ENCODE measurements around the gene HIGD1A. TPM values are rescaled to one million over a fixed set of nuclear protein-coding genes. Genes with fewer than 3 reads are reported as not detected.

HIGD1A gene
- polyA plus RNA-seq, 1 of the 3 experiments (the other 2 are of a cell fraction) = 72.1 TPM

DNA sequence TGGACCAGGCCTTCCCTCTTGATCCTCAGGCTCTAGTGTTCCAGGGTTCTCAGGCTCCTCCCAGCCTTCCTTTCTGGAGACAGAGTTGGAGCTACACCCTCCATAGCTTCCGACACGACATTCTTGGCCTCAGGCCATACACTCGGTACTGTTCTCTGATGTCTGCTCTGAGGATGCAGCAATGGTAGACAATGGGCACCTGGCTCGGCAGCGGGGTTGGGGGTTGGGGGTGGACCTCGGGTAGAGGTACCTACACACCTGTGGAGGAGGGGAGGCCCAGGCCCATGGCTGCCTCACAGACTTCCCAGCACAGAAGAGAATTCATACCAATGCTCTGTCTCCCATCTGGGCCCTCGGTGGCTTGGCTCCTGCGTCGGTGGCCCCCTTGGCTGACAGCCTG lies 52.7 kb downstream of the HIGD1A start:
- H3F3A ChIP-seq (replicated peaks; ENCODE audit: insufficient read depth) = no peaks in the 10 kb centered on the region
- no peak for DNase-seq
- H3K9me2 ChIP-seq = no peaks in the 10 kb centered on the region
- no peaks in the 10 kb centered on the region for H3K79me2 ChIP-seq (ENCODE audit: insufficient read depth)
- no peaks in the 10 kb centered on the region for H3K4me1 ChIP-seq (ENCODE audit: control insufficient read depth in 1 of 2, insufficient read depth in 2 of 2, low read depth in 1 of 2, low read length in 1 of 2)
- no peak overlapping the region for H3K4me2 ChIP-seq
- no peaks in the 10 kb centered on the region for H4K20me1 ChIP-seq (ENCODE audit: insufficient read depth)
- ChIA-PET CTCF (interaction anchor here (0.9 to 10.3 kb wide), 6 partner anchors 8 to 138 kb away, joined by 3 to 92 read pairs (median 4); no protein-coding TSS in a partner anchor), POLR2A (no interaction called here)
- no peak overlapping the region for H3K27ac ChIP-seq (ENCODE audit: low read depth in 2 of 2, low read length in 1 of 2)
- H3K4me3 ChIP-seq (ENCODE audit: low read depth in 2 of 2, low read length in 1 of 2) = no peak overlapping the region
- no peak overlapping the region for H3K9ac ChIP-seq
- TF ChIP-seq POLR2AphosphoS5 (IDR thresholded peaks at IDR 0.05; ENCODE audit: low read depth, low read length) (no peak), TEAD4 (IDR thresholded peaks at IDR 0.05; ENCODE audit: borderline replicate concordance, insufficient read depth) (no peak), RFX5 (IDR thresholded peaks at IDR 0.05; ENCODE audit: low read length) (no peak), GATA2 (CRISPR knock-in tag; IDR thresholded peaks at IDR 0.05) (no peak), TAF1 (IDR thresholded peaks at IDR 0.05; ENCODE audit: borderline replicate concordance, low read depth, low read length) (no peak), NRF1 (IDR thresholded peaks at IDR 0.05; ENCODE audit: low read depth, low read length) (no peak), SMC3 (IDR thresholded peaks at IDR 0.05; ENCODE audit: low read depth, low read length) (no peak), TCF12 (IDR thresholded peaks at IDR 0.05) (no peak), YY1 (IDR thresholded peaks at IDR 0.05; ENCODE audit: low read depth) (no peak), EP300 (IDR thresholded peaks at IDR 0.05; ENCODE audit: borderline replicate concordance in 1 of 2, low read depth in 1 of 2, low read length in 1 of 2) (no peak), JUND (IDR thresholded peaks at IDR 0.05) (no peak), RXRA (IDR thresholded peaks at IDR 0.05; ENCODE audit: borderline replicate concordance, low read depth) (no peak)
- TF ChIP-seq, protein P1, sequence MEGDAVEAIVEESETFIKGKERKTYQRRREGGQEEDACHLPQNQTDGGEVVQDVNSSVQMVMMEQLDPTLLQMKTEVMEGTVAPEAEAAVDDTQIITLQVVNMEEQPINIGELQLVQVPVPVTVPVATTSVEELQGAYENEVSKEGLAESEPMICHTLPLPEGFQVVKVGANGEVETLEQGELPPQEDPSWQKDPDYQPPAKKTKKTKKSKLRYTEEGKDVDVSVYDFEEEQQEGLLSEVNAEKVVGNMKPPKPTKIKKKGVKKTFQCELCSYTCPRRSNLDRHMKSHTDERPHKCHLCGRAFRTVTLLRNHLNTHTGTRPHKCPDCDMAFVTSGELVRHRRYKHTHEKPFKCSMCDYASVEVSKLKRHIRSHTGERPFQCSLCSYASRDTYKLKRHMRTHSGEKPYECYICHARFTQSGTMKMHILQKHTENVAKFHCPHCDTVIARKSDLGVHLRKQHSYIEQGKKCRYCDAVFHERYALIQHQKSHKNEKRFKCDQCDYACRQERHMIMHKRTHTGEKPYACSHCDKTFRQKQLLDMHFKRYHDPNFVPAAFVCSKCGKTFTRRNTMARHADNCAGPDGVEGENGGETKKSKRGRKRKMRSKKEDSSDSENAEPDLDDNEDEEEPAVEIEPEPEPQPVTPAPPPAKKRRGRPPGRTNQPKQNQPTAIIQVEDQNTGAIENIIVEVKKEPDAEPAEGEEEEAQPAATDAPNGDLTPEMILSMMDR (IDR thresholded peaks at IDR 0.05) = no peak
- TF ChIP-seq, protein P2, sequence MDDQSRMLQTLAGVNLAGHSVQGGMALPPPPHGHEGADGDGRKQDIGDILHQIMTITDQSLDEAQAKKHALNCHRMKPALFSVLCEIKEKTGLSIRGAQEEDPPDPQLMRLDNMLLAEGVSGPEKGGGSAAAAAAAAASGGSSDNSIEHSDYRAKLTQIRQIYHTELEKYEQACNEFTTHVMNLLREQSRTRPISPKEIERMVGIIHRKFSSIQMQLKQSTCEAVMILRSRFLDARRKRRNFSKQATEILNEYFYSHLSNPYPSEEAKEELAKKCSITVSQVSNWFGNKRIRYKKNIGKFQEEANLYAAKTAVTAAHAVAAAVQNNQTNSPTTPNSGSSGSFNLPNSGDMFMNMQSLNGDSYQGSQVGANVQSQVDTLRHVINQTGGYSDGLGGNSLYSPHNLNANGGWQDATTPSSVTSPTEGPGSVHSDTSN (IDR thresholded peaks at IDR 0.05) = no peak
- H3K9me3 ChIP-seq = no peaks in the 10 kb centered on the region
- no peaks in the 10 kb centered on the region for H3K36me3 ChIP-seq (replicated peaks in 1 of 2; ENCODE audit: control insufficient read depth in 1 of 2, insufficient read depth in 2 of 2, low read length in 1 of 2)
- no peaks in the 10 kb centered on the region for H3K27me3 ChIP-seq (ENCODE audit: insufficient read depth)
- no peak overlapping the region for H2AFZ ChIP-seq (ENCODE audit: low read depth)
- 76% methylated on average over 3 of the region's 9 CpGs for WGBS (ENCODE audit: low lambda C conversion rate)

DNA sequence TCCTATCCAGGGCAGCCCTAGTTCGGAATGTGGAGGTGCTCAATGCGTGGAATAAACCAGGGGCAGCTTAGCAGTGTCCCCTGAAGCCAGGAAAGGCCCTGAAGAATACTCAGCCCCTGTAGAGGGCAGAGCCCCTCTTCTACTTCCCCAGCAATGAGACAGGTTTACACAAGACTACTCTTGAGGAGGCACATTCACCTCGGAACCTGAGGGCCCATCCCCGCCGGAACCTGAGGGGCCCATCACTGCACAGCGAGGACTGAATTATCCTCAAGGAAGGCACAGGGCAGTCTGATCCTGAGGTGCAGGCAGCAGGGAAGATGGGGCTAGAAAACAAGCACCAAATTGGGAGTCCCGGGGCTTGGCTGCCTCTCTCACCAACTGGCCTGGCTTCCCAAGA lies 53.5 kb downstream of the HIGD1A start:
- no peak for DNase-seq
- no peaks in the 10 kb centered on the region for H4K20me1 ChIP-seq (ENCODE audit: insufficient read depth)
- TF ChIP-seq TAF1 (IDR thresholded peaks at IDR 0.05; ENCODE audit: borderline replicate concordance, low read depth, low read length) (no peak), EZH2phosphoT487 (IDR thresholded peaks at IDR 0.05; ENCODE audit: borderline replicate concordance, low read depth) (no peak), SIN3A (IDR thresholded peaks at IDR 0.05; ENCODE audit: borderline replicate concordance, low read depth, low read length) (no peak)
- TF ChIP-seq, protein P3, sequence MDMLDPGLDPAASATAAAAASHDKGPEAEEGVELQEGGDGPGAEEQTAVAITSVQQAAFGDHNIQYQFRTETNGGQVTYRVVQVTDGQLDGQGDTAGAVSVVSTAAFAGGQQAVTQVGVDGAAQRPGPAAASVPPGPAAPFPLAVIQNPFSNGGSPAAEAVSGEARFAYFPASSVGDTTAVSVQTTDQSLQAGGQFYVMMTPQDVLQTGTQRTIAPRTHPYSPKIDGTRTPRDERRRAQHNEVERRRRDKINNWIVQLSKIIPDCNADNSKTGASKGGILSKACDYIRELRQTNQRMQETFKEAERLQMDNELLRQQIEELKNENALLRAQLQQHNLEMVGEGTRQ (IDR thresholded peaks at IDR 0.05; ENCODE audit: borderline replicate concordance, low read depth, low read length) = no peak
- no peak overlapping the region for H3K4me3 ChIP-seq (ENCODE audit: low read depth in 2 of 2, low read length in 1 of 2)
- no peaks in the 10 kb centered on the region for H3K9me2 ChIP-seq
- 75% methylated on average over 7 of the region's 7 CpGs for WGBS (ENCODE audit: low lambda C conversion rate)
- CTCF ChIA-PET = interaction anchor here (1.0 to 10.3 kb wide), 4 partner anchors 7 to 503 kb away, joined by 3 to 92 read pairs (median 4); no protein-coding TSS in a partner anchor
- H3K9ac ChIP-seq = no peak overlapping the region
- H3K9me3 ChIP-seq = no peaks in the 10 kb centered on the region
- H3K27ac ChIP-seq (ENCODE audit: low read depth in 2 of 2, low read length in 1 of 2) = no peak overlapping the region
- H2AFZ ChIP-seq (ENCODE audit: low read depth) = no peak overlapping the region
- H3K79me2 ChIP-seq (ENCODE audit: insufficient read depth) = no peaks in the 10 kb centered on the region
- no peaks in the 10 kb centered on the region for H3K4me1 ChIP-seq (ENCODE audit: control insufficient read depth in 1 of 2, insufficient read depth in 2 of 2, low read depth in 1 of 2, low read length in 1 of 2)
- H3K4me2 ChIP-seq = no peak overlapping the region
- POLR2A ChIA-PET = no interaction called here
- no peaks in the 10 kb centered on the region for H3K36me3 ChIP-seq (replicated peaks in 1 of 2; ENCODE audit: control insufficient read depth in 1 of 2, insufficient read depth in 2 of 2, low read length in 1 of 2)
- no peaks in the 10 kb centered on the region for H3K27me3 ChIP-seq (ENCODE audit: insufficient read depth)
- H3F3A ChIP-seq (replicated peaks; ENCODE audit: insufficient read depth) = no peaks in the 10 kb centered on the region

Data from SK-N-SH (cell line).